SK-N-SH treated with all-trans-retinoic acid at 6 μM for 48 hours (cell line): Measurements from ENCODE around the gene MVK.

Experiments used
- ATAC-seq: fragments of 200-7000 bp; cut with Tn5 transposase; 3 replicates; pipeline ENCODE4 v1.9.1; 2020; ENCODE audit warnings: mild to moderate bottlenecking, moderate library complexity
- ARNTL ChIP-seq: fragments of 450-650 bp; formaldehyde crosslinking; IDR thresholded peaks from 2 replicates; pipeline ENCODE4 v1.5.0; 2020; ENCODE audit warnings: low read depth, mild to moderate bottlenecking, moderate library complexity, borderline replicate concordance
- BACH2 ChIP-seq: fragments of 250-450 bp; sonication (Bioruptor Pico); IDR thresholded peaks from 2 replicates; pipeline ENCODE4 v1.9.0; 2021; ENCODE audit warnings: mild to moderate bottlenecking, borderline replicate concordance
- CSDC2 ChIP-seq: fragments of 250-450 bp; sonication (Bioruptor Pico); IDR thresholded peaks from 2 replicates; pipeline ENCODE4 v1.5.0; 2020; ENCODE audit warnings: mild to moderate bottlenecking, moderate library complexity
- ESRRG ChIP-seq: fragments of 250-450 bp; sonication (Bioruptor Pico); IDR thresholded peaks from 2 replicates; pipeline ENCODE4 v1.6.1; 2021; ENCODE audit warnings: mild to moderate bottlenecking
- GLIS3 ChIP-seq: fragments of 250-450 bp; sonication (Bioruptor Pico); IDR thresholded peaks from 2 replicates; pipeline ENCODE4 v1.5.0; 2020; ENCODE audit warnings: mild to moderate bottlenecking, moderate library complexity
- ISL1 ChIP-seq: fragments of 250-450 bp; sonication (Bioruptor Pico); IDR thresholded peaks from 2 replicates; pipeline ENCODE4 v2.1.2; 2022; ENCODE audit warnings: mild to moderate bottlenecking, moderate library complexity
- PPARA ChIP-seq: fragments of 250-450 bp; sonication (Bioruptor Pico); IDR thresholded peaks from 2 replicates; pipeline ENCODE4 v1.5.0; 2020; ENCODE audit warnings: mild to moderate bottlenecking, borderline replicate concordance
- RARB ChIP-seq: fragments of 250-450 bp; sonication (Bioruptor Pico); IDR thresholded peaks from 2 replicates; pipeline ENCODE4 v1.8.0; 2021; ENCODE audit warnings: mild to moderate bottlenecking, moderate library complexity
- SNAI2 ChIP-seq: fragments of 250-450 bp; sonication (Bioruptor Pico); IDR thresholded peaks from 2 replicates; pipeline ENCODE4 v1.5.0; 2020; ENCODE audit warnings: mild to moderate bottlenecking, moderate library complexity
- TCF4 ChIP-seq: fragments of 250-450 bp; sonication (Bioruptor Pico); IDR thresholded peaks from 2 replicates; pipeline ENCODE4 v1.8.0; 2021; ENCODE audit warnings: mild to moderate bottlenecking, moderate library complexity, borderline replicate concordance
- ZC3H10 ChIP-seq: fragments of 250-450 bp; sonication (Bioruptor Pico); IDR thresholded peaks from 2 replicates; pipeline ENCODE4 v1.5.1; 2021; ENCODE audit warnings: mild to moderate bottlenecking, moderate library complexity
- ZFP30 ChIP-seq: fragments of 450-650 bp; formaldehyde crosslinking; IDR thresholded peaks from 2 replicates; pipeline ENCODE4 v1.5.0; 2022; ENCODE audit warnings: mild to moderate bottlenecking, moderate library complexity
- ZNF565 ChIP-seq: fragments of 450-650 bp; formaldehyde crosslinking; conservative IDR thresholded peaks from 2 replicates; pipeline ENCODE4 v1.5.0; 2020; ENCODE audit warnings: low read depth, mild to moderate bottlenecking, moderate library complexity
- ZNF8 ChIP-seq: fragments of 450-650 bp; formaldehyde crosslinking; IDR thresholded peaks from 2 replicates; pipeline ENCODE4 v1.5.0; 2020; ENCODE audit warnings: mild to moderate bottlenecking, moderate library complexity
- TF ChIP-seq, protein P1 (sequence below): fragments of 250-450 bp; sonication (Bioruptor Pico); IDR thresholded peaks from 2 replicates; pipeline ENCODE4 v1.8.0; 2021; ENCODE audit warnings: low read depth, mild to moderate bottlenecking, moderate library complexity, borderline replicate concordance
- TF ChIP-seq, protein P2 (sequence below): fragments of 250-450 bp; sonication (Bioruptor Pico); IDR thresholded peaks from 2 replicates; pipeline ENCODE4 v1.5.1; 2020; ENCODE audit warnings: low read depth, mild to moderate bottlenecking, moderate library complexity
- TF ChIP-seq, protein P3 (sequence below): fragments of 250-450 bp; sonication (Bioruptor Pico); IDR thresholded peaks from 2 replicates; pipeline ENCODE4 v1.5.0; 2020; ENCODE audit warnings: mild to moderate bottlenecking, moderate library complexity

Gene MVK

DNA sequence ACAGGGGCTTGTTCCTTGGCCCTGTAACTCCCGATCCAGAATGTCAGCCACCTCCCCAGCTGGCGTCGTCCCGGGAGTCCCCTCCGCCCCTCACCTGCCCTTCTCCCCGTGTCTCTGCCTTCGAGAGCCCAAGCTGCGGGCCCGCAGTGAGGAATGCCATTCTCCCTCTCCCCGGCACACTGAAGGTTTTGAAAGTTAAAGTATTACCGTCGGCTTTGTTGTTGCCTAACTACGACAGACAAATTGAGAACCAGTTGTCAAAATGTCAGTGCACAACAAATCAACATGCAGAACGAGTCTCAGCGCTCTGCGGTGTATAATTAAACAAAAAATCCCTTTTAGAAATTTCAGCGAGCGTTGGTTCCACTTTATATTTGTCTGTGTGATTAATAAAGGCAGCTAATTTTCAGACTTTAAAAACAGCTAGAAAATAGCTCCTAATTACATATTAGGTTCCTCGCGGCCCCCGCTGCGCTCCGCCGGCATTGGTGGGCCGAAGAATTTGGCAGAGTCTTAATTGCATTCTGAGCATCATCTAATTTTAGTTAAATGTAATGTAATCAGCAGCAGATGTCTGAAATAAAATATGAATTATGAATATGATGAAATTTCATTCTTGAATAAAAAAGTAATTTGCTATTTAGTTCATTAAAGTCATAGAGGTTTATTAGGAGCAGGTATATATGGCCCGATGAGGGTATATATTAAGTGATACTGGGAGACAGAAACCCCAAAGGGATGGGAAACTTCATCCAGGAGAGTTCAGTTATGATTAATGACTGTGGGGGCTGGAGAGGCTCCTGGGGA lies 40.3 kb downstream of the MVK start (continued):
- TF ChIP-seq, protein P1, sequence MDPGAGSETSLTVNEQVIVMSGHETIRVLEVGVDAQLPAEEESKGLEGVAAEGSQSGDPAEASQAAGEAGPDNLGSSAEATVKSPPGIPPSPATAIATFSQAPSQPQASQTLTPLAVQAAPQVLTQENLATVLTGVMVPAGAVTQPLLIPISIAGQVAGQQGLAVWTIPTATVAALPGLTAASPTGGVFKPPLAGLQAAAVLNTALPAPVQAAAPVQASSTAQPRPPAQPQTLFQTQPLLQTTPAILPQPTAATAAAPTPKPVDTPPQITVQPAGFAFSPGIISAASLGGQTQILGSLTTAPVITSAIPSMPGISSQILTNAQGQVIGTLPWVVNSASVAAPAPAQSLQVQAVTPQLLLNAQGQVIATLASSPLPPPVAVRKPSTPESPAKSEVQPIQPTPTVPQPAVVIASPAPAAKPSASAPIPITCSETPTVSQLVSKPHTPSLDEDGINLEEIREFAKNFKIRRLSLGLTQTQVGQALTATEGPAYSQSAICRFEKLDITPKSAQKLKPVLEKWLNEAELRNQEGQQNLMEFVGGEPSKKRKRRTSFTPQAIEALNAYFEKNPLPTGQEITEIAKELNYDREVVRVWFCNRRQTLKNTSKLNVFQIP (CRISPR knock-in tag): no peak
- TF ChIP-seq CSDC2: no peak

DNA sequence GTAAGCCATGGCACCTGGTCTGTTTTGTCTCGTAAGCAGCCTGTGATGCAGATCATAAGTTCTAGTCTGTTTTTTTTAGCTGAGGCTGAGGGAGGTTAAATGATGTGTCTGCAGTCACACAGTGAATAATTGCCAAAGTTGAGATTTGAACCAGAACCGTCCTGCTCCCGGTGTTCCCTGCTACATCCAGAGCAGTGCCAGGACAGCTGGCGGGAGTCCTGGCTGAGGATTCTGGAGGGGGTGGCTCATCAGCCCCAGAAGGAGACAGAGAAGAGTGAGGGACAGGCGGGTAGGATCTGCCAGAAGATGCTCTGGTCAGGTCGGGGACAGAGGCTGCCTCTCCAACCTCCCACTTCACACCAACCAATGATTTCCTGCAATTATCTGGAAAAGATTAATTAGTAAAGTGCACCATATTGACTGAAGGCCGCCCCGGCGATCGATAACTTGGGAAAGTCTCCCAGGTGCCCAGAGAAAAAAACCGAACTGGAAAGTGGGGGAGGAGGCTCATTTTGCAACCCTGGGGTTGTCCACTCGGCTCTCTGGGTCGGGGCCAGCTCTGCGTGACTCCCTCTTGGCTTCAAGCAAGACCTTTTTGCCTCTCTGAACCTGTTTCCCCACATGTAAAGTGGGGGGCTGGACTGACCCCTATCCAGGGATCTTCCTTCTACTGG lies 42.1 kb downstream of the MVK start:
- ATAC-seq: no peak
- no peak for TF ChIP-seq RARB (CRISPR knock-in tag)
- no peak for TF ChIP-seq SNAI2 (CRISPR knock-in tag)
- no peak for TF ChIP-seq ZC3H10 (CRISPR knock-in tag)
- TF ChIP-seq BACH2 (CRISPR knock-in tag): no peak
- no peak for TF ChIP-seq ARNTL (CRISPR knock-in tag)
- TF ChIP-seq, protein P2, sequence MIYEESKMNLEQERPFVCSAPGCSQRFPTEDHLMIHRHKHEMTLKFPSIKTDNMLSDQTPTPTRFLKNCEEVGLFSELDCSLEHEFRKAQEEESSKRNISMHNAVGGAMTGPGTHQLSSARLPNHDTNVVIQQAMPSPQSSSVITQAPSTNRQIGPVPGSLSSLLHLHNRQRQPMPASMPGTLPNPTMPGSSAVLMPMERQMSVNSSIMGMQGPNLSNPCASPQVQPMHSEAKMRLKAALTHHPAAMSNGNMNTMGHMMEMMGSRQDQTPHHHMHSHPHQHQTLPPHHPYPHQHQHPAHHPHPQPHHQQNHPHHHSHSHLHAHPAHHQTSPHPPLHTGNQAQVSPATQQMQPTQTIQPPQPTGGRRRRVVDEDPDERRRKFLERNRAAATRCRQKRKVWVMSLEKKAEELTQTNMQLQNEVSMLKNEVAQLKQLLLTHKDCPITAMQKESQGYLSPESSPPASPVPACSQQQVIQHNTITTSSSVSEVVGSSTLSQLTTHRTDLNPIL (CRISPR knock-in tag): no peak
- no peak for TF ChIP-seq ESRRG (CRISPR knock-in tag)
- no peak for TF ChIP-seq ZNF565 (CRISPR knock-in tag)
- TF ChIP-seq, protein P1 (CRISPR knock-in tag): no peak
- TF ChIP-seq ISL1: no peak
- TF ChIP-seq CSDC2: no peak
- no peak for TF ChIP-seq TCF4 (CRISPR knock-in tag)
- no peak for TF ChIP-seq ZNF8
- TF ChIP-seq ZFP30 (CRISPR knock-in tag): no peak

DNA sequence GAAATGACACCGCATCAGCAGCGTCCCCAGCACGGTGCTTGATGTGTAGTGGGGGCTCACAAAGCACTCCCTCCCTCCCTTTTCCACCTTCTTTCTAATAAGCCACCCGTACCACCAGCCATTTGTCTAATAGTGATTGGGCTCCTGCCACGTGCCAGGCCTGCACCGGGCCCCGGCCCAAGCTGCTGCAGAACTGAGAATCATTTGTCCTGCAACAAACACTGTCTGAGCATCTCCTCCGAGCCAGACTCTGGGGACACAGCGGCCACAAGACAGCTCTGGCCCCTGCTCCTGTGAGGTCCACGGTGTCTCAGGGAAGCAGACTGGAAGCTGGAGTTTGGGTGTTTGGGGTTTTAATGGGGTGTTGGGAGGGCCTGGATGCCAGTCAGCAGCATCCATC lies 43.9 kb downstream of the MVK start:
- TF ChIP-seq RARB (CRISPR knock-in tag) (no peak), PPARA (CRISPR knock-in tag) (no peak), SNAI2 (CRISPR knock-in tag) (no peak), GLIS3 (CRISPR knock-in tag) (no peak), CSDC2 (no peak), ZC3H10 (CRISPR knock-in tag) (no peak), BACH2 (CRISPR knock-in tag) (no peak), ARNTL (CRISPR knock-in tag) (no peak), ZFP30 (CRISPR knock-in tag) (no peak)
- TF ChIP-seq, protein P1 (CRISPR knock-in tag): no peak
- TF ChIP-seq, protein P3, sequence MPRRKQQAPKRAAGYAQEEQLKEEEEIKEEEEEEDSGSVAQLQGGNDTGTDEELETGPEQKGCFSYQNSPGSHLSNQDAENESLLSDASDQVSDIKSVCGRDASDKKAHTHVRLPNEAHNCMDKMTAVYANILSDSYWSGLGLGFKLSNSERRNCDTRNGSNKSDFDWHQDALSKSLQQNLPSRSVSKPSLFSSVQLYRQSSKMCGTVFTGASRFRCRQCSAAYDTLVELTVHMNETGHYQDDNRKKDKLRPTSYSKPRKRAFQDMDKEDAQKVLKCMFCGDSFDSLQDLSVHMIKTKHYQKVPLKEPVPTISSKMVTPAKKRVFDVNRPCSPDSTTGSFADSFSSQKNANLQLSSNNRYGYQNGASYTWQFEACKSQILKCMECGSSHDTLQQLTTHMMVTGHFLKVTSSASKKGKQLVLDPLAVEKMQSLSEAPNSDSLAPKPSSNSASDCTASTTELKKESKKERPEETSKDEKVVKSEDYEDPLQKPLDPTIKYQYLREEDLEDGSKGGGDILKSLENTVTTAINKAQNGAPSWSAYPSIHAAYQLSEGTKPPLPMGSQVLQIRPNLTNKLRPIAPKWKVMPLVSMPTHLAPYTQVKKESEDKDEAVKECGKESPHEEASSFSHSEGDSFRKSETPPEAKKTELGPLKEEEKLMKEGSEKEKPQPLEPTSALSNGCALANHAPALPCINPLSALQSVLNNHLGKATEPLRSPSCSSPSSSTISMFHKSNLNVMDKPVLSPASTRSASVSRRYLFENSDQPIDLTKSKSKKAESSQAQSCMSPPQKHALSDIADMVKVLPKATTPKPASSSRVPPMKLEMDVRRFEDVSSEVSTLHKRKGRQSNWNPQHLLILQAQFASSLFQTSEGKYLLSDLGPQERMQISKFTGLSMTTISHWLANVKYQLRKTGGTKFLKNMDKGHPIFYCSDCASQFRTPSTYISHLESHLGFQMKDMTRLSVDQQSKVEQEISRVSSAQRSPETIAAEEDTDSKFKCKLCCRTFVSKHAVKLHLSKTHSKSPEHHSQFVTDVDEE: no peak
- TF ChIP-seq, protein P2 (CRISPR knock-in tag): no peak
- no peak for ATAC-seq
